ENCODE data around the gene ADARB1.

ADARB1 gene

GRCh38 chr21:45098867-45099266 lies 24.5 kb downstream of the ADARB1 start:
- DNase-seq = peak; percentile 73

GRCh38 chr21:45099571-45099970 lies 25.2 kb downstream of the ADARB1 start:
- no peak for DNase-seq

GRCh38 chr21:45100866-45101265 lies 26.5 kb downstream of the ADARB1 start:
- no peak for DNase-seq

- DNase-seq = no peak
Observed at GRCh38 chr21:45102391-45102932, 28.1 kb downstream of the ADARB1 start.

- no peak for DNase-seq
Observed at GRCh38 chr21:45103971-45104520, 29.7 kb downstream of the ADARB1 start.

- DNase-seq = peak; percentile 33
Observed at GRCh38 chr21:45104560-45104959, 30.2 kb downstream of the ADARB1 start.

- no peak for DNase-seq
Observed at GRCh38 chr21:45105906-45106485, 31.6 kb downstream of the ADARB1 start.

GRCh38 chr21:45108034-45108790 lies 33.8 kb downstream of the ADARB1 start:
- DNase-seq = no peak

GRCh38 chr21:45108808-45109781 lies 34.7 kb downstream of the ADARB1 start:
- no peak for DNase-seq

- DNase-seq = no peak
Observed at GRCh38 chr21:45109831-45110492, 35.6 kb downstream of the ADARB1 start.

GRCh38 chr21:45110873-45111624 lies 36.7 kb downstream of the ADARB1 start:
- no peak for DNase-seq

- no peak for DNase-seq
Observed at GRCh38 chr21:45111703-45112102, 37.3 kb downstream of the ADARB1 start.

- DNase-seq = no peak
Observed at GRCh38 chr21:45112371-45112770, 38.0 kb downstream of the ADARB1 start.

- DNase-seq = no peak
Observed at GRCh38 chr21:45113543-45113942, 39.2 kb downstream of the ADARB1 start.

GRCh38 chr21:45114072-45114471 lies 39.7 kb downstream of the ADARB1 start:
- DNase-seq = no peak

- no peak for DNase-seq
Observed at GRCh38 chr21:45114475-45114874, 40.1 kb downstream of the ADARB1 start.

- no peak for DNase-seq
Observed at GRCh38 chr21:45115141-45115540, 40.8 kb downstream of the ADARB1 start.

GRCh38 chr21:45116066-45116465 lies 41.7 kb downstream of the ADARB1 start:
- no peak for DNase-seq

GRCh38 chr21:45117314-45117713 lies 42.9 kb downstream of the ADARB1 start:
- no peak for DNase-seq

- DNase-seq = no peak
Observed at GRCh38 chr21:45118099-45118498, 43.7 kb downstream of the ADARB1 start.

GRCh38 chr21:45119812-45120211 lies 45.4 kb downstream of the ADARB1 start:
- no peak for DNase-seq

- DNase-seq = no peak
Observed at GRCh38 chr21:45120975-45121374, 46.6 kb downstream of the ADARB1 start.

Measured in NCI-H1694 (cell line).